Ascending aorta (tissue), 2 donors: ENCODE measurements around the gene GGT5. TPM values are rescaled to one million over a fixed set of nuclear protein-coding genes. Genes with fewer than 3 reads are reported as not detected.

Experiments used
- DNase-seq, 2 donors: peaks; one replicate each; pipeline ENCODE4 v3.0.0-alpha.2; 2019; ENCODE audit warnings: low spot score in 2 of 2
- H3K27ac ChIP-seq, 2 donors: fragments of 200-600 bp; sonication (generic); one replicate each; pipeline ENCODE4 v1.5.1; 2016 to 2017; ENCODE audit warnings: mild to moderate bottlenecking in 1 of 2
- H3K27me3 ChIP-seq: fragments of 200-600 bp; sonication (generic); one replicate; pipeline ENCODE4 v1.5.1; 2017
- H3K36me3 ChIP-seq, 2 donors: fragments of 200-600 bp; sonication (generic); one replicate each; pipeline ENCODE4 v1.5.1; 2016
- H3K4me1 ChIP-seq, 2 donors: fragments of 200-600 bp; sonication (generic); one replicate each; pipeline ENCODE4 v1.5.1; 2016 to 2017; ENCODE audit warnings: mild to moderate bottlenecking in 1 of 2
- H3K4me3 ChIP-seq, 2 donors: fragments of 200-600 bp; sonication (generic); one replicate each; pipeline ENCODE4 v1.5.1; 2016 to 2017; ENCODE audit warnings: mild to moderate bottlenecking in 1 of 2
- H3K9me3 ChIP-seq, 2 donors: fragments of 200-600 bp; sonication (generic); one replicate each; pipeline ENCODE4 v1.5.1; 2016
- CTCF ChIP-seq, 3 experiments: fragments of 200-600 bp in 2 of 3; fragments of 450-650 bp in 1 of 3; sonication (generic) in 2 of 3; IDR thresholded peaks; one replicate each; pipeline ENCODE4 v1.5.1; 2016 to 2019; ENCODE audit warnings: antibody characterized with exemption in 3 of 3, mild to moderate bottlenecking in 1 of 3, moderate library complexity in 1 of 3
- intact Hi-C: fragments of 100-400 bp; cut with DNase I; formaldehyde crosslinking; loops from one replicate; pipeline ENCODE4 v1.15.1; 2023
- total RNA-seq: library from RNA; depleted of rRNA; stranded (reverse); fragments of >200 nt; gene quantifications from one replicate; pipeline ENCODE4 v1.1.0, GENCODE V29; 2016

Gene GGT5
- total RNA-seq, 1 donor from 2014 or later: 238 TPM

- H3K36me3 ChIP-seq: no peaks in the 10 kb centered on the region
- no peak overlapping the region for H3K4me3 ChIP-seq
- TF ChIP-seq CTCF (IDR thresholded peaks at IDR 0.05): no peak
- no peaks in the 10 kb centered on the region for H3K27me3 ChIP-seq
- intact Hi-C loops: no loop called here
- no peak for DNase-seq
- no peaks in the 10 kb centered on the region for H3K9me3 ChIP-seq
- H3K4me1 ChIP-seq: no peaks in the 10 kb centered on the region
- no peak overlapping the region for H3K27ac ChIP-seq
Measured at GRCh38 chr22:24232124-24232523, 12.8 kb downstream of the GGT5 start.

- intact Hi-C loops: no loop called here
- Histone ChIP-seq H3K27ac (no peak overlapping the region), H3K36me3 (no peaks in the 10 kb centered on the region)
Measured at GRCh38 chr22:24231706-24232105, 13.2 kb downstream of the GGT5 start.

GRCh38 chr22:24230911-24231656 is 13.8 kb downstream of the GGT5 start:
- no peak for DNase-seq
- H3K4me3 ChIP-seq: no peak overlapping the region
- no peaks in the 10 kb centered on the region for H3K9me3 ChIP-seq
- no peaks in the 10 kb centered on the region for H3K36me3 ChIP-seq
- no peak overlapping the region for H3K27ac ChIP-seq
- TF ChIP-seq CTCF (IDR thresholded peaks at IDR 0.05): peak in 2 of 3 experiments; percentile 28 to 33
- no peaks in the 10 kb centered on the region for H3K27me3 ChIP-seq
- no peaks in the 10 kb centered on the region for H3K4me1 ChIP-seq
- intact Hi-C loops: no loop called here

More at GRCh38 chr22:24231706-24232105, 13.2 kb downstream of the GGT5 start:
- Histone ChIP-seq H3K4me1 (no peaks in the 10 kb centered on the region), H3K9me3 (no peaks in the 10 kb centered on the region), H3K4me3 (no peak overlapping the region), H3K27me3 (no peaks in the 10 kb centered on the region)
- no peak for TF ChIP-seq CTCF (IDR thresholded peaks at IDR 0.05)
- DNase-seq: no peak

DNA sequence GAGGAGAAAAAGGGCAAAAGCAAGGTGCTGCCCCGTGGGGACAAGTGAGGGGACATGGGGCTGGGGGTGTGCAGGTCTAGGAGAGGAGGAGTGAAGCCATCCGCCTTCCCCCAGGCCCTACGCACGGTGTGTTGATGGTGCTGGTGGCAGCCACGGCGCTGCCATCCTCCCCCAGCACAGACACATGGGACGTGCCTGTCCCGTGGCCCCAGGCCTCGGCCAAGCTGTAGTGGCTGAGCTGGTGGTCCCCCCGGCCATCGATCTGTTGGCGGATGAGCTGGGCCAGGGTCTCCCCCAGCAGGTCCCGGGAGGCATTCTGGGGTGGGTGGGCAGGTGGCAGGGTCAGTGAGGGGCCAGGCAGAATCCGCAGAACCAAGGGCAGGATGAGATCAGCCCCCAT is 18.9 kb downstream of the GGT5 start:
- H3K36me3 ChIP-seq: peaks cover 7 to 10% of the 10 kb centered on the region in 2 donors

GRCh38 chr22:24225044-24225601 is 19.8 kb downstream of the GGT5 start:
- no peak for TF ChIP-seq CTCF (IDR thresholded peaks at IDR 0.05)
- H3K27me3 ChIP-seq: no peaks in the 10 kb centered on the region
- intact Hi-C loops: loop anchor here (2.0 kb wide), 1 partner anchor 30 kb away; no protein-coding TSS in a partner anchor

More for the DNA sequence above, 18.9 kb downstream of the GGT5 start:
- intact Hi-C loops: loop anchor here (2.0 kb wide), 1 partner anchor 31 kb away; no protein-coding TSS in a partner anchor
- no peak for TF ChIP-seq CTCF (IDR thresholded peaks at IDR 0.05)
- H3K4me1 ChIP-seq: no peaks in the 10 kb centered on the region
- DNase-seq: no peak
- no peak overlapping the region for H3K27ac ChIP-seq
- H3K4me3 ChIP-seq: no peak overlapping the region
- no peaks in the 10 kb centered on the region for H3K27me3 ChIP-seq
- H3K9me3 ChIP-seq: peaks cover 0 to 6% of the 10 kb centered on the region in 2 donors

More at GRCh38 chr22:24225044-24225601, 19.8 kb downstream of the GGT5 start:
- Histone ChIP-seq H3K36me3 (peaks cover 7 to 12% of the 10 kb centered on the region in 2 donors), H3K9me3 (peaks cover 0 to 6% of the 10 kb centered on the region in 2 donors), H3K4me1 (no peaks in the 10 kb centered on the region), H3K4me3 (no peak overlapping the region), H3K27ac (no peak overlapping the region)
- DNase-seq: no peak
